GM19025 (cell line): Measurements from ENCODE around the gene PTPN5.
A peak's percentile ranks its signal among the peaks of the same experiment; 100 is the strongest.

Experiments used
- ATAC-seq: cut with Tn5 transposase; IDR thresholded peaks from one replicate; pipeline ENCODE4 v1.9.1; 2021; ENCODE audit warnings: mild to moderate bottlenecking, low read depth, moderate library complexity; ENCODE audit not compliant: unreplicated experiment

The PTPN5 gene

DNA sequence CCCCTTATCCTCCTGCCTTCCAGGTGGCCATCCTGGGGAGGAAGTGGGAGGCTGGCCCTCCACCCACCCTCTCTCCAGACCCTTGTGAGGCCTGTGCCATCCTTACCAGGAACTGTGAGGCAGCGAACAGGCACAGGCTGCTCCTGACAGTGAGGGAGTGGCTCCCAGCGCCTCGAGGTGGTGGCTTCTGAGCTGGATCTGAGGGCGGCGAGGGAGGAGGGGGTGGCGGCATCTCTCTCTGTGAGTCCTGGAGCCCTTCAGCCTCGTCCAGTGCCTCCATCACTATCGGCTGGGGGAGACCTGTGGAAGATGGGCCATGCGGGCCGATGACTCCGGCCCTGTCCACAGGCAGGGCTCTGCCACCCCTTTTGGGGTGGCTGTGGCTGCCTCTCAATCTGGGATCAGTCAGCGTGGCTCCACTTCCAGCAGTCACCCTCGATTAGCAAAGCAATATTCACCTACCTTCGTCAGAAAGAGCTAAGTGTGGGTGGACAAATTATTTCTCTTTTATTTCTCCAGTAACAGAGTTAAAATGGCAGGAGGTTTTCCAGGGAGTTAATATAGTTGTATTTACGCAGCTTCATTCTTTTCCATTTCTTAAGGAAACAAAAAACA lies 47.6 kb downstream of the PTPN5 start:
- no peak for ATAC-seq

- ATAC-seq: no peak
Measured at GRCh38 chr11:18743365-18743764, 48.2 kb downstream of the PTPN5 start.

GRCh38 chr11:18741783-18742182 lies 49.8 kb downstream of the PTPN5 start:
- no peak for ATAC-seq

DNA sequence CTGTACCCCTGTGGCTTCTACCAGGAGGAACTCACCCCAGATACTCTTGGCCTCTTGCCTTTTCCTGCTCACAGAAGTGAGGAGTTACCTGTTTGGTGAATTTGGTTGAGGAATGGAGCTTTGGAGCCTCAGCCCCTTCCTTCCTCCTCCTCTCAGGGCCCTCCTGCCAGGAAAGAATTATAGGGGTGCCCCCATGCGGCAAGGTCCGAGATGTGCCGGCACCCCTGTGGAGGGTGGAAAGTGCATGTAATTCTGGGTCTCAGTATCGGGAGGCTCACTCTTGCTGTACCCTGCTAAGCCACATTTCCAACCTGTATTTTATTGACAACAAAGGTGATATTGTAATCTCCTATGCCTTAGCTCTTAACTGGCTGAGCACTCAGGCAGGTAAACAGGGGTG lies 51.9 kb downstream of the PTPN5 start:
- no peak for ATAC-seq

DNA sequence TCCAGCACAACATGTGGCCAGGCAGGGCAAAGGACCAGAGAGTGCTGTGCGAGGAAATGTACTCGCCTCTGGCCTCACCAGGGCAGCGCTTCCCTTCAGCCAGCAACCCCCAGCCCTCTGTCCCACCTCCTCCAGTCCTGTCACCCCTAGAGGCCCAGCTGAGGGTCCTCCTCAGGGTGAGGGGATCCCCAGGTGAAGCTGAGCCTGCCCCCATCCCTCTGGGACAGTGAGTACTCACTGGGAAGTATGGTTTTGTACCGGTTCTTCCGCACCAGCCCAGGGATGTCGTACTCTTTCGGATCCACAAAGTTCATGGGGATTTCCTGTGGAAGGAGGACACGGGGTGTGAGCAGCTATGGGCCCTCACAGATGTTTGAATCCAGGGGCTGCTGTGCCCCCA lies 54.0 kb downstream of the PTPN5 start:
- ATAC-seq: no peak

DNA sequence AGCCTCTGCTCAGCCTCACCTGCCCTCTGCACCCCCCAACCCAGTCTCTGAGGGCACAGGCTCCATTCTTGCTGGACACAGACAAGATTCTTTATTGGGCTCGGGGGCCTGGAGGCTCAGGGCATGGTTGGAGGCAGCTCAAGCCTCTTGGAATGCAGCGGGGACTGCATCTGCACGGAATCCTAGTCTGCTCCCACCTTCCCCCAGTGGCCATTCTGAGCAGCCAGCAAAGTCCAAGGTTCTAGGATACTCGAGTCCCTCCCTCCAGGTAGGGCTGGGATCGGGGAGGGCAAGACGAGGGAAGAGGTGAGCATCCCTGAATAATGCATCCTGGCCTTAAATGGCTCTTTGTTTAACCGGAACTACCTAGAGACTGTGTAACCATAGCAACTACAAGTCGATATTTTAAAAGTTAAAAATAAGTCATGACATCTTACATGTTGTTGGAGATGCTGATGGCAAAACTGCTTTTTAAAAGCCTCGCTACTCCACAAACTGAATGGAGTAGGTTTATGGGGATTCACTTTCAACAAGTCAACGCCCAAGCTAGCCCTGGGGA lies 54.9 kb downstream of the PTPN5 start:
- ATAC-seq: no peak

- ATAC-seq: no peak
Measured at GRCh38 chr11:18733202-18733601, 58.4 kb downstream of the PTPN5 start.

DNA sequence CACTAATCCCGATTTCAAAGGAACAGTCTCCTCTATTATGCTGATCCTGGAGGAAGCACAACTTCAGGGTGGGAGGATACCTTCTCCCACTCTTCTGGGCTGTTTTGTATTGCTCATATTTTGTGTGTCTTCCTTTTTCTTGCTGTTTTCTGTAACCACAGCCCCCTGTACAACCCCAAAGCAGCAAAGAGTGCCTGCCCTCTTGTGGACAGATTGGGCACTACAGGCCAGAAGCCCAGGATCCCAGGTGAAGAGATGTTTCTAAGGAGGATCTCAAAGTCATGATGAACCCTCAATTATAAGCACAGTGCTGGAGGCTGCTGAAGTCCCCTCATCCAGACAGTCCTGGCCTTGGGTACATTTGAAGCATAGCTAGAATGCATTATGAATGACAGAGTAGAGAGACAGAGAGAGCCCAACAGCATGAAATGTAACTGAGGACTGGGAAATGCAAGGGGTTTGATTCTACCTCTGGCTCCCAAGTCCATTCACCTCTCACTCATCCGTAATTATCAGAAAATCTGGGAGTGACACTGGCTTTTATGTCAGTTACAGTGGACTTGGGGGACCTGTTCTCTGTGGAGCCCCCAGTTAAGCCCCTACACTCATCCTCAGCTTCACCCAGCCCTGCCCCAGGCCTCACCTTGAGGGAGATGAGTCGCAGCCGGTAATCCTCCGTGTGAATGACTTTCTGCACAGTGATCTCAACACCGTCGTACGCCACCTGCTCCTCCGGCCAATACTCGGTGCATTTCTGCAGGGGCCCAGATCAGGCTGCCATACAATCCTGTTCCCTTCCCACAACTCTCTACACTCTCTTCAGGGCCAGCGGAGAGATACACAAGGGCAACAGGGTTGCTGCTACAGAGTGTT lies 59.4 kb downstream of the PTPN5 start:
- no peak for ATAC-seq

DNA sequence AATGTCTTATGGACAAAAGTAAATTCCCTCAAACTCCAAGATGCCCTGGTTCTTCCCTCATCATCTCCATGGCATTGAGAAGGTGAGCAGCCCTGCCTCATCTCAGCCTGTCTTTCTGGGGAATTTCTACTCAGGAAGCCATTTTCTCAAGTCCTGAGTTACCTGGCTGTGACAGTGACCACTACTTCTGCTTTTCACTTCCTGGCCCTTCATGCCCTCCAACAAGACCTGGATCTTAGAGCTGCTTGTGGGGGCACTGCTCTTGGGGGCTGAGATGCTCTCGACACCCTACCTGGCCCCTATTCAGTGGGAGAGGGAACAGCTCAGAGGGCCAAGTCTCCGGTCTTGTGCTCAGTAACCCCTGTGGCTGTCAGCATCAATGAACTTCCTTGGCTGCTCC lies 60.2 kb downstream of the PTPN5 start:
- ATAC-seq: no peak

- ATAC-seq: no peak
Measured at GRCh38 chr11:18730020-18730419, 61.6 kb downstream of the PTPN5 start.

DNA sequence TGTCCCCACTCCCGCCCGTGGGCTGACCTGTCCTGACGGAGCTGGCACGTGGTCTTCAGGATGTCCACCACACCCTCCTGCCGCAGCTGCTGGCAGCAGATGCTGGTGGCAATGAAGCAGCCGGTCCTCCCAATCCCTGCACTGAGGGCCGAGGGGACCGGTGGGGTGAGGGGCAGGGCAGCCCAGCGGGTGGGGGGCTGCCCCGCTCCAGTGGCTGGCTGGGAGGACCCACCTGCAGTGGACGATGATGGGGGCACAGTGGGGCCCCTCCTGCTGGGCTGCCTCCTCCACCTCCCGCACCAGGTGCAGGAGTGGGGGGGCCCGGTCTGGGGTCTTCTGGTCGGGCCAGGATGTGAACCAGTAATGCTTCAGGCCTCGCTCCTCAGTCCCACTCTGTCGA lies 62.2 kb downstream of the PTPN5 start:
- no peak for ATAC-seq

DNA sequence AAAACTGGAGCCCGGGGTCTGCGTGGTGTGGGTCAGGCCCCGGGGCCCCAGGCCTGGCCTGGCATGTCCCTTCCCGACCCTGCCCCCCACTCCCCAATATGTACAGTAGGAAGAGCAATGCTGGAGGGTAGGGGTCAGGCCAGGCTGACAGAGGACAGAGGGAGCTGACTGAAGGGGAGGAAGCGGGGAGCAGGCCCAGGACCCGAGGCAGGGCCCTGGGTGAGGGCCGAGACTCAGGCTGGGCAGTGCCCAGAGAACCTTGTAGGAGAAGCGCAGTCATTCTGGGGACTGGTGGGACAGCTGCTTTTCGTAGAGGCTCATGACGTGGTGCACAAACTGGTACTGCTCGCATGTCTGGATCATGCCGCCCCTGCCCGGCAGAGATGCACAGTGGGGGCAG lies 62.9 kb downstream of the PTPN5 start:
- no peak for ATAC-seq

- ATAC-seq: no peak
Measured at GRCh38 chr11:18727479-18728236, 63.9 kb downstream of the PTPN5 start.

GRCh38 chr11:18726040-18726439 lies 65.6 kb downstream of the PTPN5 start, which contains the start of gene IGSF22:
Gene IGSF22, minus strand, starts transcription at chr11:18726188. Its CDS starts 1,952 bp downstream, at chr11:18724236.
- ATAC-seq: no peak

DNA sequence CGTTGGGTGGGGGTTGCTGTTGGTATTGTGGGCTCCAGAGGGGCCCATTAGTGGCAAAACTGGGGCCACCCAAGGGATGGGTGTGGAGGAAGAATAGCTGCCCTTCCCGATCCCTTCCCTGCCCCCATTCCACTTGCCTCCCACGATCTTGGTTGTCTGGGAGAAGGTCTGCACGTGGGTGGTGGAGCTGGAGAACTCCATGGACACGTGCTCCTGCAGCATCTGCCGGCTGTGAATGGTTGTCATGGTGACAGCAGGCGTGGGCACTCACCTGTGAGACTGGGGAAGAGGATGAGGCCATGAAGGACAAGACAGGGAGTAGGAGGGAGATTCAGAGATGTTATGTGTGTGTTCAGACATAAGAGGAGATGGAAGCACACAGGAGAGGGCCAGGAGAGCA lies 67.6 kb downstream of the PTPN5 start:
- ATAC-seq: no peak

- ATAC-seq: no peak
Measured at GRCh38 chr11:18722293-18722637, 69.3 kb downstream of the PTPN5 start.

DNA sequence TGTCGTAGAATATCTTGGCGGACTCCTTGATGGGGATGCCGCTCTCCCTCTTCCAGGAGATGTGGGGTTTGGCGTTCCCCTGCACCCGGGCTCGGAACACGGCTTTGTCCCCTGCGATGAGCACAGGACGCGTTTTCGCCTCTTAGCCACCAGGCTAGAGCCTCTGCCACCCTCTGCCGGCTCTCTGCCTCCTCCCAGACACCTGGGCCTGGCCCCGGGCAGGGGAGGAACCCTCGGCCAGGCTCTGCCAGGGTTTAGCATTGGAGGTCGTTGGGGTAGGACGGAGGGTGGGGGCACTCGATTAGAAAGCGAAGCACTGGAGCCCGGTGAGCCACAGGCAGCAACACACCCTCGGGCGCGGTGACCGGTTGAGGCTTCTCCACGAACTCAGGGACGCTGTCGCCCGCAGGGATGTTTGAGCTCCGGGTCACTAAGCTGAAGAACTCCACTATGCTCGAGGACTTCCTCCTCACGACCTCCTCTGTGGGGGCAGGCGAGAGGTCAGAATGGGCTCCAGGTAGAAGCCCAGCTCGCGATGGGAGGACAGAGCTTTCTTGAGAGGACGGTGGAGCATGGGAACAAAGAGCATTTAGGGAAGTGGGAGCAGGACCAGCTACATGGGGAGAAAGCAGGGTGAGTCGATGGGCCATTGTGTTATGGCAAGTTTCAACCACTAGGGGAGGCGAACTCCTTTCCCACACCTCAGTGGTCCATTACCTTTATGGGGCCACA lies 69.9 kb downstream of the PTPN5 start:
- peak; percentile 60 for ATAC-seq

- peak; percentile 77 for ATAC-seq
Measured at GRCh38 chr11:18720808-18721560, 70.6 kb downstream of the PTPN5 start.

GRCh38 chr11:18720091-18720807 lies 71.3 kb downstream of the PTPN5 start:
- no peak for ATAC-seq
